ENCODE data around the gene GUCY2C.

Gene GUCY2C

GRCh38 chr12:14619741-14620501, 76.5 kb downstream of the GUCY2C start:
- no peak for DNase-seq

- DNase-seq = no peak
Observed at GRCh38 chr12:14618983-14619382, 77.4 kb downstream of the GUCY2C start.

- no peak for DNase-seq
Observed at GRCh38 chr12:14614704-14615121, 81.7 kb downstream of the GUCY2C start.

GRCh38 chr12:14613718-14614117, 82.7 kb downstream of the GUCY2C start:
- DNase-seq = no peak

GRCh38 chr12:14612898-14613445, 83.4 kb downstream of the GUCY2C start:
- no peak for DNase-seq

- no peak for DNase-seq
Observed at GRCh38 chr12:14612250-14612649, 84.1 kb downstream of the GUCY2C start.

GRCh38 chr12:14611640-14612203, 84.7 kb downstream of the GUCY2C start:
- no peak for DNase-seq

- DNase-seq = no peak
Observed at GRCh38 chr12:14607568-14607967, 88.8 kb downstream of the GUCY2C start.

GRCh38 chr12:14605401-14605989, 90.9 kb downstream of the GUCY2C start:
- DNase-seq = no peak

- no peak for DNase-seq
Observed at GRCh38 chr12:14601692-14602478, 94.5 kb downstream of the GUCY2C start.

GRCh38 chr12:14597480-14597879, 98.9 kb downstream of the GUCY2C start:
- DNase-seq = no peak

- no peak for DNase-seq
Observed at GRCh38 chr12:14591719-14592118, 104.7 kb downstream of the GUCY2C start.

GRCh38 chr12:14589169-14590004, 107.0 kb downstream of the GUCY2C start:
- DNase-seq = no peak

- no peak for DNase-seq
Observed at GRCh38 chr12:14588571-14588970, 107.8 kb downstream of the GUCY2C start.

- no peak for DNase-seq
Observed at GRCh38 chr12:14578646-14579045, 117.8 kb downstream of the GUCY2C start.

GRCh38 chr12:14577344-14577743, 119.1 kb downstream of the GUCY2C start:
- no peak for DNase-seq

GRCh38 chr12:14576896-14577295, 119.5 kb downstream of the GUCY2C start:
- DNase-seq = no peak

- no peak for DNase-seq
Observed at GRCh38 chr12:14575585-14575984, 120.8 kb downstream of the GUCY2C start.

GRCh38 chr12:14573118-14573517, 123.3 kb downstream of the GUCY2C start:
- DNase-seq = no peak

- DNase-seq = no peak
Observed at GRCh38 chr12:14572401-14572800, 124.0 kb downstream of the GUCY2C start.

- DNase-seq = no peak
Observed at GRCh38 chr12:14571779-14572178, 124.6 kb downstream of the GUCY2C start.

- no peak for DNase-seq
Observed at GRCh38 chr12:14570231-14570630, 126.2 kb downstream of the GUCY2C start.
